HepG2 (cell line): ENCODE results near the gene HS6ST2. TPM values are rescaled to one million over a fixed set of nuclear protein-coding genes. Genes with fewer than 3 reads are reported as not detected.

Experiments
- GATAD2A ChIP-seq: IDR thresholded peaks from 2 replicates; pipeline ENCODE4 v1.6.1; 2016
- MAF1 ChIP-seq: sonication (generic); formaldehyde crosslinking; IDR thresholded peaks from 2 replicates; pipeline ENCODE4 v1.5.0; 2020; ENCODE audit warnings: missing genetic modification reagents, borderline replicate concordance
- MTA3 ChIP-seq: sonication (generic); formaldehyde crosslinking; IDR thresholded peaks from 2 replicates; pipeline ENCODE4 v1.4.0; 2020; ENCODE audit warnings: missing genetic modification reagents
- PAWR ChIP-seq: sonication (generic); formaldehyde crosslinking; IDR thresholded peaks from 2 replicates; pipeline ENCODE4 v1.4.0; 2020; ENCODE audit warnings: missing genetic modification reagents, mild to moderate bottlenecking, borderline replicate concordance
- REPIN1 ChIP-seq: sonication (generic); formaldehyde crosslinking; IDR thresholded peaks from 2 replicates; pipeline ENCODE4 v1.8.0; 2022; ENCODE audit warnings: missing genetic modification reagents, low read depth, mild to moderate bottlenecking, borderline replicate concordance
- RXRB ChIP-seq: IDR thresholded peaks from 2 replicates; pipeline ENCODE4 v1.6.1; 2016; ENCODE audit warnings: borderline replicate concordance, missing genetic modification reagents, missing compliant biosample characterization
- SAP130 ChIP-seq: IDR thresholded peaks from 2 replicates; pipeline ENCODE4 v1.6.1; 2016; ENCODE audit warnings: low read depth
- SOX13 ChIP-seq, 3 experiments: fragments of 450-650 bp in 1 of 3; sonication (generic) in 1 of 3; formaldehyde crosslinking in 1 of 3; IDR thresholded peaks in 2 of 3; conservative IDR thresholded peaks in 1 of 3; 2 replicates each; pipeline versions ENCODE4 v1.5.0 to v1.6.1; 2016 to 2020; ENCODE audit warnings: antibody characterized with exemption in 1 of 3, mild to moderate bottlenecking in 1 of 3, missing compliant biosample characterization in 1 of 3, missing genetic modification reagents in 1 of 3, moderate library complexity in 1 of 3
- TFE3 ChIP-seq: IDR thresholded peaks from 2 replicates; pipeline ENCODE4 v1.6.1; 2016
- ZIK1 ChIP-seq: sonication (generic); formaldehyde crosslinking; IDR thresholded peaks from 2 replicates; pipeline ENCODE4 v1.5.0; 2020; ENCODE audit warnings: mild to moderate bottlenecking, low read depth, missing genetic modification reagents, borderline replicate concordance
- polyA plus RNA-seq, 8 experiments: library from polyadenylated mRNA; depleted of rRNA in 3 of 8; stranded (reverse) in 7 of 8; unstranded in 1 of 8; fragments of >200 nt; fragmentation: Illumina TruSeq in 4 of 8; extraction: Trizol in 4 of 8; gene quantifications; 2 replicates each; pipeline versions ENCODE4 v1.2.1 to v1.2.3, GENCODE V29; 2011 to 2016; ENCODE audit warnings: low read depth in 4 of 8, missing spikeins in 1 of 8, mixed read lengths in 1 of 8; ENCODE audit not compliant: insufficient read depth in 1 of 8
- total RNA-seq, 5 experiments: library from RNA; depleted of rRNA; stranded (reverse); fragments of >200 nt; fragmentation: Illumina TruSeq; extraction: Trizol; gene quantifications; 2 replicates each; pipeline ENCODE4 v1.2.3, GENCODE V29; 2016; ENCODE audit warnings: low read depth in 1 of 5
- TF ChIP-seq, protein P1 (sequence below): sonication (generic); formaldehyde crosslinking; IDR thresholded peaks from 2 replicates; pipeline ENCODE4 v1.4.0; 2020; ENCODE audit warnings: missing genetic modification reagents, mild to moderate bottlenecking, borderline replicate concordance
- TF ChIP-seq, protein P2 (sequence below): sonication (generic); formaldehyde crosslinking; conservative IDR thresholded peaks from 2 replicates; pipeline ENCODE4 v1.4.0; 2020; ENCODE audit warnings: mild to moderate bottlenecking, missing genetic modification reagents, moderate library complexity
- TF ChIP-seq, protein P3 (sequence below): sonication (generic); formaldehyde crosslinking; IDR thresholded peaks from 2 replicates; pipeline ENCODE4 v1.5.1; 2020; ENCODE audit warnings: mild to moderate bottlenecking, missing genetic modification reagents, borderline replicate concordance

The HS6ST2 gene
- total and polyA plus RNA-seq, 2 of the 13 experiments (the other 11 are each of a cell fraction or from before 2014, with no cell fraction given) = 0.05 TPM; not detected in 1

- TF ChIP-seq TFE3 (CRISPR knock-in tag) (peak; percentile 77; the same call in 1 of the 2 replicates), PAWR (CRISPR knock-in tag) (no peak), RXRB (CRISPR knock-in tag) (peak; percentile 25; the same call in 1 of the 2 replicates), SAP130 (0 out of 2 replicates have a peak, but pooled peaks have one; percentile 18), GATAD2A (CRISPR knock-in tag) (peak; percentile 29; the same call in 1 of the 2 replicates), MAF1 (CRISPR knock-in tag) (no peak), MTA3 (CRISPR knock-in tag) (no peak), REPIN1 (CRISPR knock-in tag) (no peak), ZIK1 (no peak), SOX13 (IDR thresholded peaks at IDR 0.05) (no peak), SOX13 (CRISPR knock-in tag; conservative IDR thresholded peaks at IDR 0.05 in 1 of 2, IDR thresholded peaks at IDR 0.05 in 1 of 2) (peak in 1 of 2 experiments; percentile 64; a peak in 2 of 4 replicates)
- TF ChIP-seq, protein P1, sequence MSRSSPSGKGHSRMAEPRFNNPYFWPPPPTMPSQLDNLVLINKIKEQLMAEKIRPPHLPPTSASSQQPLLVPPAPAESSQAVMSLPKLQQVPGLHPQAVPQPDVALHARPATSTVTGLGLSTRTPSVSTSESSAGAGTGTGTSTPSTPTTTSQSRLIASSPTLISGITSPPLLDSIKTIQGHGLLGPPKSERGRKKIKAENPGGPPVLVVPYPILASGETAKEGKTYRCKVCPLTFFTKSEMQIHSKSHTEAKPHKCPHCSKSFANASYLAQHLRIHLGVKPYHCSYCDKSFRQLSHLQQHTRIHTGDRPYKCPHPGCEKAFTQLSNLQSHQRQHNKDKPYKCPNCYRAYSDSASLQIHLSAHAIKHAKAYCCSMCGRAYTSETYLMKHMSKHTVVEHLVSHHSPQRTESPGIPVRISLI (CRISPR knock-in tag) = peak; percentile 74; the same call in 1 of the 2 replicates
- TF ChIP-seq, protein P2, sequence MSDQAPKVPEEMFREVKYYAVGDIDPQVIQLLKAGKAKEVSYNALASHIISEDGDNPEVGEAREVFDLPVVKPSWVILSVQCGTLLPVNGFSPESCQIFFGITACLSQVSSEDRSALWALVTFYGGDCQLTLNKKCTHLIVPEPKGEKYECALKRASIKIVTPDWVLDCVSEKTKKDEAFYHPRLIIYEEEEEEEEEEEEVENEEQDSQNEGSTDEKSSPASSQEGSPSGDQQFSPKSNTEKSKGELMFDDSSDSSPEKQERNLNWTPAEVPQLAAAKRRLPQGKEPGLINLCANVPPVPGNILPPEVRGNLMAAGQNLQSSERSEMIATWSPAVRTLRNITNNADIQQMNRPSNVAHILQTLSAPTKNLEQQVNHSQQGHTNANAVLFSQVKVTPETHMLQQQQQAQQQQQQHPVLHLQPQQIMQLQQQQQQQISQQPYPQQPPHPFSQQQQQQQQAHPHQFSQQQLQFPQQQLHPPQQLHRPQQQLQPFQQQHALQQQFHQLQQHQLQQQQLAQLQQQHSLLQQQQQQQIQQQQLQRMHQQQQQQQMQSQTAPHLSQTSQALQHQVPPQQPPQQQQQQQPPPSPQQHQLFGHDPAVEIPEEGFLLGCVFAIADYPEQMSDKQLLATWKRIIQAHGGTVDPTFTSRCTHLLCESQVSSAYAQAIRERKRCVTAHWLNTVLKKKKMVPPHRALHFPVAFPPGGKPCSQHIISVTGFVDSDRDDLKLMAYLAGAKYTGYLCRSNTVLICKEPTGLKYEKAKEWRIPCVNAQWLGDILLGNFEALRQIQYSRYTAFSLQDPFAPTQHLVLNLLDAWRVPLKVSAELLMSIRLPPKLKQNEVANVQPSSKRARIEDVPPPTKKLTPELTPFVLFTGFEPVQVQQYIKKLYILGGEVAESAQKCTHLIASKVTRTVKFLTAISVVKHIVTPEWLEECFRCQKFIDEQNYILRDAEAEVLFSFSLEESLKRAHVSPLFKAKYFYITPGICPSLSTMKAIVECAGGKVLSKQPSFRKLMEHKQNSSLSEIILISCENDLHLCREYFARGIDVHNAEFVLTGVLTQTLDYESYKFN = peak; percentile 62
- TF ChIP-seq, protein P3, sequence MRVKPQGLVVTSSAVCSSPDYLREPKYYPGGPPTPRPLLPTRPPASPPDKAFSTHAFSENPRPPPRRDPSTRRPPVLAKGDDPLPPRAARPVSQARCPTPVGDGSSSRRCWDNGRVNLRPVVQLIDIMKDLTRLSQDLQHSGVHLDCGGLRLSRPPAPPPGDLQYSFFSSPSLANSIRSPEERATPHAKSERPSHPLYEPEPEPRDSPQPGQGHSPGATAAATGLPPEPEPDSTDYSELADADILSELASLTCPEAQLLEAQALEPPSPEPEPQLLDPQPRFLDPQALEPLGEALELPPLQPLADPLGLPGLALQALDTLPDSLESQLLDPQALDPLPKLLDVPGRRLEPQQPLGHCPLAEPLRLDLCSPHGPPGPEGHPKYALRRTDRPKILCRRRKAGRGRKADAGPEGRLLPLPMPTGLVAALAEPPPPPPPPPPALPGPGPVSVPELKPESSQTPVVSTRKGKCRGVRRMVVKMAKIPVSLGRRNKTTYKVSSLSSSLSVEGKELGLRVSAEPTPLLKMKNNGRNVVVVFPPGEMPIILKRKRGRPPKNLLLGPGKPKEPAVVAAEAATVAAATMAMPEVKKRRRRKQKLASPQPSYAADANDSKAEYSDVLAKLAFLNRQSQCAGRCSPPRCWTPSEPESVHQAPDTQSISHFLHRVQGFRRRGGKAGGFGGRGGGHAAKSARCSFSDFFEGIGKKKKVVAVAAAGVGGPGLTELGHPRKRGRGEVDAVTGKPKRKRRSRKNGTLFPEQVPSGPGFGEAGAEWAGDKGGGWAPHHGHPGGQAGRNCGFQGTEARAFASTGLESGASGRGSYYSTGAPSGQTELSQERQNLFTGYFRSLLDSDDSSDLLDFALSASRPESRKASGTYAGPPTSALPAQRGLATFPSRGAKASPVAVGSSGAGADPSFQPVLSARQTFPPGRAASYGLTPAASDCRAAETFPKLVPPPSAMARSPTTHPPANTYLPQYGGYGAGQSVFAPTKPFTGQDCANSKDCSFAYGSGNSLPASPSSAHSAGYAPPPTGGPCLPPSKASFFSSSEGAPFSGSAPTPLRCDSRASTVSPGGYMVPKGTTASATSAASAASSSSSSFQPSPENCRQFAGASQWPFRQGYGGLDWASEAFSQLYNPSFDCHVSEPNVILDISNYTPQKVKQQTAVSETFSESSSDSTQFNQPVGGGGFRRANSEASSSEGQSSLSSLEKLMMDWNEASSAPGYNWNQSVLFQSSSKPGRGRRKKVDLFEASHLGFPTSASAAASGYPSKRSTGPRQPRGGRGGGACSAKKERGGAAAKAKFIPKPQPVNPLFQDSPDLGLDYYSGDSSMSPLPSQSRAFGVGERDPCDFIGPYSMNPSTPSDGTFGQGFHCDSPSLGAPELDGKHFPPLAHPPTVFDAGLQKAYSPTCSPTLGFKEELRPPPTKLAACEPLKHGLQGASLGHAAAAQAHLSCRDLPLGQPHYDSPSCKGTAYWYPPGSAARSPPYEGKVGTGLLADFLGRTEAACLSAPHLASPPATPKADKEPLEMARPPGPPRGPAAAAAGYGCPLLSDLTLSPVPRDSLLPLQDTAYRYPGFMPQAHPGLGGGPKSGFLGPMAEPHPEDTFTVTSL (CRISPR knock-in tag) = peak; percentile 67; the same call in 1 of the 2 replicates
These were observed 8.6 kb upstream of the HS6ST2 start (continued) for GRCh38 chrX:132967049-132967448.
